ENCODE results near the gene SCFD2.
A peak's percentile ranks its signal among the peaks of the same experiment; 100 is the strongest.

SCFD2 gene

DNA sequence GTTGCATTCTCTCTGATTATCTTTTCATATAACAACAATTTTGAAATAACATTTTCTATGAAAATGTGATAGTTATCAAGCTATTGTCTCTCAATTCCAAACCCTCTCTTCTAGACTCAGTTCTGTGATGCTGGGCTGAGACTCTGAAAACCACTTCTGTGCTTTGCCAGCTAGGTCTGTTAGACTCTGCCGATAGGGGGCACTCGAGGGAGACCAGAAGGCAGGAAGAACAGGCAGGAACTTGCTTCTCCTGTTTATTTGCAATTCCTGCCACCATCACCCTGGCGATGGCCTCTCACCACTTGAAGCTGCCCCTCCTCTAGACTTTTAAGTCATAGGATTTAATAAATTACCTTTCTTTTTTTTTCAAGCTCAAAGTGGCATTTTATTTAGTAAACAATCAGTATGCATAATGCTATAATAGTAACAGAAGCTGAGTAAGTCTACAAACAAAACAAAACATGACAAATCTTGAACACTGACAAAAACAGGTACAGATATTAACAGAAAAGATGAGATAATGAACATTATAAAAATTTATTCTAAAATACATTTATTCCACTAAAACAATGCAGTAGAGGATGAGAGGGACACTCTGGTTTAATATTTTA is 454.1 kb downstream of the SCFD2 start:
- DNase-seq (ENCODE audit: low spot score), result peak; percentile 56
- TF ChIP-seq, protein P1, sequence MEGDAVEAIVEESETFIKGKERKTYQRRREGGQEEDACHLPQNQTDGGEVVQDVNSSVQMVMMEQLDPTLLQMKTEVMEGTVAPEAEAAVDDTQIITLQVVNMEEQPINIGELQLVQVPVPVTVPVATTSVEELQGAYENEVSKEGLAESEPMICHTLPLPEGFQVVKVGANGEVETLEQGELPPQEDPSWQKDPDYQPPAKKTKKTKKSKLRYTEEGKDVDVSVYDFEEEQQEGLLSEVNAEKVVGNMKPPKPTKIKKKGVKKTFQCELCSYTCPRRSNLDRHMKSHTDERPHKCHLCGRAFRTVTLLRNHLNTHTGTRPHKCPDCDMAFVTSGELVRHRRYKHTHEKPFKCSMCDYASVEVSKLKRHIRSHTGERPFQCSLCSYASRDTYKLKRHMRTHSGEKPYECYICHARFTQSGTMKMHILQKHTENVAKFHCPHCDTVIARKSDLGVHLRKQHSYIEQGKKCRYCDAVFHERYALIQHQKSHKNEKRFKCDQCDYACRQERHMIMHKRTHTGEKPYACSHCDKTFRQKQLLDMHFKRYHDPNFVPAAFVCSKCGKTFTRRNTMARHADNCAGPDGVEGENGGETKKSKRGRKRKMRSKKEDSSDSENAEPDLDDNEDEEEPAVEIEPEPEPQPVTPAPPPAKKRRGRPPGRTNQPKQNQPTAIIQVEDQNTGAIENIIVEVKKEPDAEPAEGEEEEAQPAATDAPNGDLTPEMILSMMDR (IDR thresholded peaks at IDR 0.05; ENCODE audit: borderline replicate concordance, control extremely low read depth, extremely low read depth, insufficient read depth, missing control alignments), result peak; percentile 75
- in situ Hi-C loops (cut with MboI; ENCODE audit: low sequenced_read_pairs, unreplicated experiment), result no loop called here

DNA sequence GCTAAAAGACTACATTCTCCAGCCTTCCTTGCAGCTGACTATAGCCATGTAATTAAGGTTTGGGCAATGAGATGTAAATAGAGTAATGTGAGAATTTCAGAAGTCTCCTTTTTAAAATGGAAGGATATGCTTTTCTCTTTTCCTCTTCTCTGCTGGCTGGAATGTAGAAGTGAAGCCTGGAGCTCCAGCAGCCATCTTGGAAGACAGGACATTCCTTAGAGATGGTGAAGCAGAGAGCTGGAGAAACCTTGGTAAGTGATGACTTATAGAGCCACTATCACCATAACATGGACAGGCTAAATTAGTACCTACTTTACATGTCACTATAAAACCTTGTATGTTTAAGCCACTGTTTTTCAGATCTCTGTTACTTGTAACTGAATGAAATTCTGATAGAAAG is 455.7 kb downstream of the SCFD2 start:
- in situ Hi-C loops (cut with MboI; ENCODE audit: low sequenced_read_pairs, unreplicated experiment), result no loop called here
- no peak for DNase-seq (ENCODE audit: low spot score)
- TF ChIP-seq, protein P1 (IDR thresholded peaks at IDR 0.05; ENCODE audit: borderline replicate concordance, control extremely low read depth, extremely low read depth, insufficient read depth, missing control alignments), result no peak

DNA sequence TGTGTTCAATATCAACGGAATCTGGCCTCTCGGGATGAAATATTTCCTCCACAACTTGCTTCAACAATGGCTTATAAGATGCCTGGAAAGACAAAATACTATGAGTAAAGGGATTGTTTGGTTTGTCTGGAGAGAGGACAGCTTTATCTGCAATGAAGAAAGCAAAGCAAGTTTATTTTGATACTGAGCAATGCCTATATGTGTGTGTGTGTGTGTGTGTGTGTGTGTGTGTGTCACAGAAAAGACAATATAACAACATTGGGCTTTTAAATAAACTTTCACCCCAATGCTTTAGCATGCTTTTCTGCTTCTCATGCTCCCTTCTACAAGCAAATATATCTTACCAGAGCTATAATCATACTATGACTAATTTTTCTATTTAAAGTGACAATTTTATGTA is 458.4 kb downstream of the SCFD2 start:
- in situ Hi-C loops (cut with MboI; ENCODE audit: low sequenced_read_pairs, unreplicated experiment), result no loop called here
- DNase-seq (ENCODE audit: low spot score), result no peak
- TF ChIP-seq, protein P1 (IDR thresholded peaks at IDR 0.05; ENCODE audit: borderline replicate concordance, control extremely low read depth, extremely low read depth, insufficient read depth, missing control alignments), result no peak

DNA sequence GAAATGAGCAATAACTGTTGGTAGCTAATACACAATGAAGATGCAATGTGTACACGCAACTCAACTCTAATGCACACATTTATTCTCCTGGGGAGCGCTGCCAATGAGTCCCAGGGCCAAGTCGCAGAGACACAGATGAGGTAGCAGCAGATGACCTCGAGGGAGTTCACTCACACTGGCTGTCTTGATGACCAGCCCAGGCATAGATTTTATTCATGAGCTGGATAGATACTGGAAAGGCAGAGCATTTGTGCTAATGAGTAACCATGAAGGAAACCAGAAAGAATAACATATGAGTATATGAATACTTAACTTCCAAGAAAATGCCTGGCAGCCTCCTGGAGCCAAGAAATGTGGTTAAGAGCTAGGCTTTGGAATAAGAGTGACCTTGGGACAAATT is 461.4 kb downstream of the SCFD2 start:
- in situ Hi-C loops (cut with MboI; ENCODE audit: low sequenced_read_pairs, unreplicated experiment), result no loop called here
- no peak for DNase-seq (ENCODE audit: low spot score)
- TF ChIP-seq, protein P1 (IDR thresholded peaks at IDR 0.05; ENCODE audit: borderline replicate concordance, control extremely low read depth, extremely low read depth, insufficient read depth, missing control alignments), result no peak

DNA sequence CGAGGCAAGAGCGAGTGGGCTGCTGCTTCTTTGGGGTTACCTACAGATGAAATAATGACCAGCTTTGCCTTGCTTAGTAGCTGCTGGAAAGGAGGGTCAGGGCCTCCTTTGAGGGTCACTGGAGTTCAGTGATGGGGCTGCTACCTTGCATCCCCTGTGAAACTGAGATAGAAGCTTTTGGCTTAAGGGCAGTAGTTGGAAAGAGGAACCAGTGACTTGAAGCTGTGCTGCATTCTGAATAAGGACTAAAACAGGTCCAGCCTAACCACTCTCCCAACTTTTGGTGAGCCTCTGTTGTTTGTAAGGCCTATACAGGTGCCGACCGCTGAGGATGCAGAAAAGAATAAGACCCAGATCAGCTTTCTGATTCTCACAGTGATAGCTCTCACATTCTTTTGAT is 462.6 kb downstream of the SCFD2 start:
- TF ChIP-seq, protein P1 (IDR thresholded peaks at IDR 0.05; ENCODE audit: borderline replicate concordance, control extremely low read depth, extremely low read depth, insufficient read depth, missing control alignments), result no peak

DNA sequence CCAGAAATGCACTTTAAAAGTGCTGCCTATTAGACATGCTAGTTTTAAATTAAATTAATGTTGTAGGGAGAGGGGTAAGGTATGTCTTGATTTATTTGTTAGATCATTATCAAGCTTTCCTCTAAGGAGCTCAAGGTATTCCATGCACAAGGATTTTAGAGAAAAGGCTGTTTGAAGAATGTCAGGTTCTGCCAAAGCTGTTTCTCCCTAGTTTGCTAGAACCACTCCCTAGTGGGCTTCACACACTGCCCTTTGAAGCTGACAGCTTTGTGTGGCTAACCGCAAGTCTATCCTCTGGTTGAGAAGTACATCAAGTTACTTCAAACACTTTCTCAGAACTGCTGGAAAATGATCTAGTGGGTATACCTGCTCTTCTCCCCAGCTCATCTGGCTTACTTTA is 471.4 kb downstream of the SCFD2 start:
- DNase-seq (ENCODE audit: low spot score), result no peak
- TF ChIP-seq, protein P1 (IDR thresholded peaks at IDR 0.05; ENCODE audit: borderline replicate concordance, control extremely low read depth, extremely low read depth, insufficient read depth, missing control alignments), result no peak
- in situ Hi-C loops (cut with MboI; ENCODE audit: low sequenced_read_pairs, unreplicated experiment), result no loop called here

More for the DNA sequence above, 462.6 kb downstream of the SCFD2 start:
- in situ Hi-C loops (cut with MboI; ENCODE audit: low sequenced_read_pairs, unreplicated experiment), result no loop called here
- no peak for DNase-seq (ENCODE audit: low spot score)
